Ectodermal cell (in vitro differentiated cells): ENCODE measurements around the gene SLC25A47.

ENCODE experiments used
- H3K27ac ChIP-seq: 2 replicates; pipeline ENCODE4 v1.7.0; 2013; ENCODE audit warnings: mild to moderate bottlenecking, low read depth, low read length; ENCODE audit not compliant: insufficient read depth, poor library complexity, severe bottlenecking
- H3K27me3 ChIP-seq: 2 replicates; pipeline ENCODE4 v1.7.0; 2013; ENCODE audit warnings: mild to moderate bottlenecking, low read length; ENCODE audit not compliant: insufficient read depth, control insufficient read depth, poor library complexity, severe bottlenecking
- H3K36me3 ChIP-seq: one replicate; pipeline ENCODE4 v1.7.0; 2013; ENCODE audit warnings: low read length; ENCODE audit not compliant: control insufficient read depth, insufficient read depth
- H3K4me1 ChIP-seq: one replicate; pipeline ENCODE4 v1.7.0; 2013; ENCODE audit warnings: low read length; ENCODE audit not compliant: control insufficient read depth, insufficient read depth
- H3K4me3 ChIP-seq: 2 replicates; pipeline ENCODE4 v1.7.0; 2013; ENCODE audit warnings: low read depth, low read length, control low read depth; ENCODE audit not compliant: insufficient read depth
- H3K9me3 ChIP-seq: 2 replicates; pipeline ENCODE4 v1.7.0; 2013; ENCODE audit warnings: mild to moderate bottlenecking, low read length, moderate library complexity; ENCODE audit not compliant: control insufficient read depth
- WGBS, 2 experiments: methylation state at CpG; one replicate each; pipeline ENCODE4 v1.1.7; 2013; ENCODE audit warnings: missing lambda C conversion rate in 2 of 2; 5-methylcytosine and 5-hydroxymethylcytosine counted together

Gene SLC25A47

GRCh38 chr14:100325231-100325632 lies 2.1 kb downstream of the SLC25A47 start:
- Histone ChIP-seq H3K4me1 (no peaks in the 10 kb centered on the region), H3K9me3 (no peaks in the 10 kb centered on the region), H3K27ac (no peak overlapping the region), H3K36me3 (no peaks in the 10 kb centered on the region), H3K4me3 (no peak overlapping the region), H3K27me3 (no peaks in the 10 kb centered on the region)
- 91 to 92% methylated on average over 17 of the region's 17 CpGs for WGBS, 2 experiments

GRCh38 chr14:100325958-100326357 lies 2.8 kb downstream of the SLC25A47 start:
- no peaks in the 10 kb centered on the region for H3K27me3 ChIP-seq
- no peak overlapping the region for H3K4me3 ChIP-seq
- H3K4me1 ChIP-seq = peaks cover 4% of the 10 kb centered on the region
- H3K9me3 ChIP-seq = no peaks in the 10 kb centered on the region
- 92 to 94% methylated on average over 13 of the region's 13 CpGs for WGBS, 2 experiments
- H3K36me3 ChIP-seq = no peaks in the 10 kb centered on the region
- no peak overlapping the region for H3K27ac ChIP-seq

- H3K4me1 ChIP-seq = peaks cover 4% of the 10 kb centered on the region
- H3K27ac ChIP-seq = no peak overlapping the region
- H3K36me3 ChIP-seq = no peaks in the 10 kb centered on the region
- H3K4me3 ChIP-seq = no peak overlapping the region
- H3K9me3 ChIP-seq = no peaks in the 10 kb centered on the region
- 95 to 96% methylated on average over 24 of the region's 24 CpGs for WGBS, 2 experiments
- H3K27me3 ChIP-seq = no peaks in the 10 kb centered on the region
Measured at GRCh38 chr14:100327128-100327527, 4.0 kb downstream of the SLC25A47 start.

GRCh38 chr14:100328495-100329163 lies 5.5 kb downstream of the SLC25A47 start:
- Histone ChIP-seq H3K9me3 (no peaks in the 10 kb centered on the region), H3K36me3 (no peaks in the 10 kb centered on the region), H3K27ac (no peak overlapping the region), H3K4me3 (no peak overlapping the region), H3K27me3 (no peaks in the 10 kb centered on the region), H3K4me1 (peaks cover 4% of the 10 kb centered on the region)
- 93 to 94% methylated on average over 32 of the region's 32 CpGs for WGBS, 2 experiments

- peaks cover 4% of the 10 kb centered on the region for H3K4me1 ChIP-seq
- 88% methylated on average over 36 of the region's 36 CpGs for WGBS, 2 experiments
- H3K27me3 ChIP-seq = no peaks in the 10 kb centered on the region
Measured at GRCh38 chr14:100329233-100330006, 6.3 kb downstream of the SLC25A47 start.

GRCh38 chr14:100330007-100330344 lies 6.8 kb downstream of the SLC25A47 start:
- Histone ChIP-seq H3K4me3 (no peak overlapping the region), H3K27me3 (no peaks in the 10 kb centered on the region), H3K27ac (no peak overlapping the region), H3K9me3 (no peaks in the 10 kb centered on the region), H3K36me3 (no peaks in the 10 kb centered on the region), H3K4me1 (peaks cover 4% of the 10 kb centered on the region)
- 91 to 93% methylated on average over 11 of the region's 11 CpGs for WGBS, 2 experiments

More at GRCh38 chr14:100329233-100330006, 6.3 kb downstream of the SLC25A47 start:
- no peak overlapping the region for H3K27ac ChIP-seq
- H3K36me3 ChIP-seq = no peaks in the 10 kb centered on the region
- no peak overlapping the region for H3K4me3 ChIP-seq
- no peaks in the 10 kb centered on the region for H3K9me3 ChIP-seq

GRCh38 chr14:100330388-100330931 lies 7.3 kb downstream of the SLC25A47 start:
- 82% methylated on average over 13 of the region's 13 CpGs for WGBS, 2 experiments
- H3K36me3 ChIP-seq = no peaks in the 10 kb centered on the region

GRCh38 chr14:100332071-100332639 lies 9.0 kb downstream of the SLC25A47 start:
- Histone ChIP-seq H3K27me3 (no peaks in the 10 kb centered on the region), H3K4me1 (peaks cover 4% of the 10 kb centered on the region), H3K27ac (no peak overlapping the region), H3K9me3 (no peaks in the 10 kb centered on the region), H3K4me3 (no peak overlapping the region), H3K36me3 (peaks cover 6% of the 10 kb centered on the region)
- WGBS, 2 experiments = 91 to 93% methylated on average over 11 of the region's 11 CpGs

More at GRCh38 chr14:100330388-100330931, 7.3 kb downstream of the SLC25A47 start:
- Histone ChIP-seq H3K4me3 (no peak overlapping the region), H3K27ac (no peak overlapping the region), H3K4me1 (peaks cover 4% of the 10 kb centered on the region), H3K9me3 (no peaks in the 10 kb centered on the region), H3K27me3 (no peaks in the 10 kb centered on the region)

GRCh38 chr14:100332797-100333196 lies 9.7 kb downstream of the SLC25A47 start:
- no peaks in the 10 kb centered on the region for H3K27me3 ChIP-seq
- H3K27ac ChIP-seq = no peak overlapping the region
- H3K36me3 ChIP-seq = peaks cover 6% of the 10 kb centered on the region
- WGBS, 2 experiments = 81% methylated on average over 8 of the region's 8 CpGs
- H3K9me3 ChIP-seq = no peaks in the 10 kb centered on the region
- H3K4me3 ChIP-seq = no peak overlapping the region
- H3K4me1 ChIP-seq = peaks cover 4% of the 10 kb centered on the region

- Histone ChIP-seq H3K27ac (no peak overlapping the region), H3K4me3 (no peak overlapping the region), H3K36me3 (peaks cover 6% of the 10 kb centered on the region), H3K9me3 (no peaks in the 10 kb centered on the region), H3K4me1 (peaks cover 4% of the 10 kb centered on the region), H3K27me3 (no peaks in the 10 kb centered on the region)
- WGBS, 2 experiments = 88 to 97% methylated on average over 8 of the region's 8 CpGs
Measured at GRCh38 chr14:100333311-100333710, 10.2 kb downstream of the SLC25A47 start.
